Measurements from ENCODE around the gene NR3C1.
"Not testable (repeated sequence)": the region's sequence is repeated elsewhere in the genome, so short reads cannot be mapped to it uniquely, and the experiment has no call there.

NR3C1 gene

GRCh38 chr5:143337946-143338345 is 65.5 kb downstream of the NR3C1 start:
- peaks cover 89% of the 10 kb centered on the region for H3K79me2 ChIP-seq (ENCODE audit: control insufficient read depth, low read length)
- no peak overlapping the region for H3K27ac ChIP-seq (ENCODE audit: low read depth, low read length)
- H3K36me3 ChIP-seq (ENCODE audit: control insufficient read depth, low read length) = peaks cover 61% of the 10 kb centered on the region
- H4K20me1 ChIP-seq (ENCODE audit: control insufficient read depth, insufficient read depth, low read depth, low read length) = peaks cover 3% of the 10 kb centered on the region; the same call in 1 of the 2 replicates
- H3K27me3 ChIP-seq (ENCODE audit: control insufficient read depth, low read length) = no peaks in the 10 kb centered on the region
- peaks cover 6% of the 10 kb centered on the region for H3F3A ChIP-seq (ENCODE audit: control insufficient read depth, insufficient read depth)
- H3K4me3 ChIP-seq (ENCODE audit: low read length) = no peak overlapping the region
- no peak for TF ChIP-seq EZH2phosphoT487 (IDR thresholded peaks at IDR 0.05; ENCODE audit: borderline replicate concordance, low read length)
- no peak for TF ChIP-seq CTCF (IDR thresholded peaks at IDR 0.05; ENCODE audit: low read depth, low read length, poor library complexity, severe bottlenecking)
- H3K9me2 ChIP-seq (replicated peaks; ENCODE audit: control insufficient read depth, low read length) = no peaks in the 10 kb centered on the region; the same call in 1 of the 2 replicates
- H3K4me1 ChIP-seq (ENCODE audit: control insufficient read depth, low read length) = no peaks in the 10 kb centered on the region
- no peaks in the 10 kb centered on the region for H3K9me3 ChIP-seq (ENCODE audit: control insufficient read depth, insufficient read depth, low read length)
- H3K4me2 ChIP-seq (ENCODE audit: low read length) = no peak overlapping the region

DNA sequence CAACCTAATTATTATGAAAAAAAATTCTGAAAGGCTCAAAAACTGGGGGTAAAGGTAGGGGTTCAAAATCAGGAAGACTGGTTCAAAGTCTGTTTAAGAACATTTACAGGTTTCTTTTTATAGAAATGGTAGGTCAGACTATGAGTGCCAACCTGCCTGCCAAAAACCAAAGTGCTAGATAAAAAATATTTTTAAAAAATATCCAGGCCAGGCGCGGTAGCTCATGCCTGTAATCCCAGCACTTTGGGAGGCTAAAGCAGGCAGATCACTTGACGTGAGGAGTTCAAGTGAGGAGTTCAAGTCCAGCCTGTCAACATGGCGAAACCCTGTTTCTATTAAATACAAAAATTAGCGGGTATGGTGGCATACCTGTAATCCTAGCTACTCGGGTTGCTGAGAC is 67.0 kb downstream of the NR3C1 start:
- TF ChIP-seq CTCF (IDR thresholded peaks at IDR 0.05; ENCODE audit: low read depth, low read length, poor library complexity, severe bottlenecking) = no peak
- no peak for TF ChIP-seq EZH2phosphoT487 (IDR thresholded peaks at IDR 0.05; ENCODE audit: borderline replicate concordance, low read length)
- Histone ChIP-seq H3K4me3 (ENCODE audit: low read length) (no peak overlapping the region), H3K27ac (ENCODE audit: low read depth, low read length) (no peak overlapping the region), H3K4me2 (ENCODE audit: low read length) (no peak overlapping the region), H4K20me1 (ENCODE audit: control insufficient read depth, insufficient read depth, low read depth, low read length) (peaks cover 3% of the 10 kb centered on the region; the same call in 1 of the 2 replicates), H3F3A (ENCODE audit: control insufficient read depth, insufficient read depth) (peaks cover 6% of the 10 kb centered on the region; the same call in 1 of the 2 replicates), H3K9me3 (ENCODE audit: control insufficient read depth, insufficient read depth, low read length) (peaks cover 1% of the 10 kb centered on the region; the same call in 1 of the 2 replicates), H3K79me2 (ENCODE audit: control insufficient read depth, low read length) (peaks cover 81% of the 10 kb centered on the region), H3K9me2 (replicated peaks; ENCODE audit: control insufficient read depth, low read length) (no peaks in the 10 kb centered on the region; the same call in 1 of the 2 replicates), H3K4me1 (ENCODE audit: control insufficient read depth, low read length) (no peaks in the 10 kb centered on the region), H3K27me3 (ENCODE audit: control insufficient read depth, low read length) (no peaks in the 10 kb centered on the region), H3K36me3 (ENCODE audit: control insufficient read depth, low read length) (peaks cover 56% of the 10 kb centered on the region)

- Histone ChIP-seq H4K20me1 (ENCODE audit: control insufficient read depth, insufficient read depth, low read depth, low read length) (no peaks in the 10 kb centered on the region), H3K9me3 (ENCODE audit: control insufficient read depth, insufficient read depth, low read length) (peaks cover 7% of the 10 kb centered on the region; the same call in 1 of the 2 replicates), H3K36me3 (ENCODE audit: control insufficient read depth, low read length) (peaks cover 61% of the 10 kb centered on the region), H3K27ac (ENCODE audit: low read depth, low read length) (no peak overlapping the region), H3K4me3 (ENCODE audit: low read length) (no peak overlapping the region), H3K27me3 (ENCODE audit: control insufficient read depth, low read length) (no peaks in the 10 kb centered on the region), H3F3A (ENCODE audit: control insufficient read depth, insufficient read depth) (peaks cover 3% of the 10 kb centered on the region; the same call in 1 of the 2 replicates), H3K4me2 (ENCODE audit: low read length) (no peak overlapping the region), H3K4me1 (ENCODE audit: control insufficient read depth, low read length) (no peaks in the 10 kb centered on the region), H3K9me2 (replicated peaks; ENCODE audit: control insufficient read depth, low read length) (no peaks in the 10 kb centered on the region; the same call in 1 of the 2 replicates), H3K79me2 (ENCODE audit: control insufficient read depth, low read length) (peaks cover 82% of the 10 kb centered on the region)
- TF ChIP-seq CTCF (IDR thresholded peaks at IDR 0.05; ENCODE audit: low read depth, low read length, poor library complexity, severe bottlenecking) (no peak), EZH2phosphoT487 (IDR thresholded peaks at IDR 0.05; ENCODE audit: borderline replicate concordance, low read length) (no peak)
Observed at GRCh38 chr5:143334903-143335302, 68.6 kb downstream of the NR3C1 start.

DNA sequence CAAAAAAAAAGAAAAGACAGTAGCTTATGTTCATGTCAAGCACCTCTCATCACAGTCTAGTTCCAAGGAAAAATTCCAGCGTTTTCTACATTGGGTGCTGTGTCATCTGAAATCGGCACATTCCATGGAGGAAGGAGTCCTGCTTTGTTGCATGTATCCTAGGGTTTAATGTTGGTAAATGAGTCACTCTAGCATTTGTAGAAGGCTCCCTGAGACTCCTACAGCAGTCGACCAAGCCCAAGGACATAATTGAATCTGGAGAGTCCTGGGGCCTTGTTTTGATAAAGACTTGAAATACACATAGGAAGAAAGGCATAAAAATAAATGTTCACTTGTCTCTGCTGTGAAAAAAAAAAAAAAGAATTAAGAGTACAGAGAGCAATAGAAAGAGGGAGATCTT is 69.1 kb downstream of the NR3C1 start:
- Histone ChIP-seq H3K36me3 (ENCODE audit: control insufficient read depth, low read length) (peaks cover 61% of the 10 kb centered on the region), H3K79me2 (ENCODE audit: control insufficient read depth, low read length) (peaks cover 82% of the 10 kb centered on the region)
- not testable (repeated sequence) for H3K27ac ChIP-seq (ENCODE audit: low read depth, low read length); H3K4me2 ChIP-seq (ENCODE audit: low read length); H3K4me3 ChIP-seq (ENCODE audit: low read length); H3K9me2 ChIP-seq (replicated peaks; ENCODE audit: control insufficient read depth, low read length); H3K4me1 ChIP-seq (ENCODE audit: control insufficient read depth, low read length); H3K9me3 ChIP-seq (ENCODE audit: control insufficient read depth, insufficient read depth, low read length); H4K20me1 ChIP-seq (ENCODE audit: control insufficient read depth, insufficient read depth, low read depth, low read length); H3F3A ChIP-seq (ENCODE audit: control insufficient read depth, insufficient read depth); H3K27me3 ChIP-seq (ENCODE audit: control insufficient read depth, low read length)
